Skin of body (tissue), 2 donors: ENCODE measurements around the gene TTC9. TPM values are rescaled to one million over a fixed set of nuclear protein-coding genes. Genes with fewer than 3 reads are reported as not detected.
A peak's percentile ranks its signal among the peaks of the same experiment; 100 is the strongest.

Experiments
- DNase-seq: peaks from one replicate; lab custom pipeline; 2025; lab: John Stamatoyannopoulos, UW
- total RNA-seq: library from RNA; depleted of rRNA; stranded (reverse); fragments of >200 nt; gene quantifications from one replicate; pipeline ENCODE4 v1.2.3, GENCODE V29; 2014

The TTC9 gene
- total RNA-seq, 1 donor from 2014 or later: 2.3 TPM

DNA sequence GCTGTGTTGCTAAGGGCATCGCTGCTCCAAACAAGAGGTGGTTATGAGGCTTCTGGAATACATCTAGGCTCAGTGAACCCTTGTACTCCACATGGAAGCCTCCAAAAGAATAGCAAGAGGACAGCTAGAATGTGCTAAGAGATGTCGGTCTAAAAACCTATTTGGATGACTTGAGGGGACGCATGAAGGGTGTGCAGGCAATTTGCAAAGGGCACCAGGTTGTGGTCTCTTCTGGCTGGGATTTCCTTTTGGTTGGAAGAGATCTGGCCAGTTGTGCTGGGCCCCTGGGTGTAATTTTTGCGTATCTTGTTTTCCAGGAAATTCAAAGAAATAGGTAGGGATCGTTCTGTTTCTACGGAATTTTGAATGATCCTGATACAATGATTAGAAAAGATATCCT is 4.2 kb downstream of the TTC9 start:
- DNase-seq: no peak

DNA sequence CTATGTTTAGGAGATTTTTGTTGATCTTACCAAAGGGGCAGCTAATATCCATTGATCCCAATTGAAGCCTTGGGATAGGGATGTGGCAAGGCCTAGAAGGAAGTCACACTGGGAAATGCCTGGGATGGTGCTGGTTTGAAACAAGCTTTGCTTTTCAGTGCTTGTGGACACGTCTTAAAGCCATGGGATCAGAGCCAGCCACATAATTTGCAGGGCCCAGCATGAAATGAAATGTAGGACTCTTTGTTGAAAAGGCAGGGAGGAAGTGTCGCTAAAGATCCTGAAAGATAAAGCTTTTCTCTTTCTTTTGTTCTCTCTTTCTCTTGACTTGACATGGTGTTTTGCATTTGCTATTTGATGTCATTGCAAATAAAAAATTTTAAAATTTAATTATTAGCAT is 5.0 kb downstream of the TTC9 start:
- no peak for DNase-seq

DNA sequence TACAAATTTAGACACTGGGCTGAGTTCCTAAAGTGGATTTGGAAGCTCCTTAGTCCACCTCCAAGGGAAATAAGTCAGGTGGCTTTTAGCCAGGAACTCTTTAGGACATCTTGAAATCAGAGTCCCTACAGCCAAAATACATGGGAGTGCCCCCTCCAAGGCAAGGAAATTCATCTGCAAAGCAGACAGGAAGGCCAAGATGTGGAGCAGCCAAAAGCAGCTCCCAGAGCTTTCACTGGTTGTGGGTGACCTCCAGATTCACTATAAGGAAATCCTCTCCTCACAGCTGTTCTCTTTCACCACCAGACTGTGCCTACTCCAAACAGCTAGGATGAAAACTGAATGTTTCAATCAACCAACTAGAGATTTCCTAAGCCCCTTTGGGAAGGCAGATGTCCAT is 6.6 kb downstream of the TTC9 start:
- DNase-seq: no peak

DNA sequence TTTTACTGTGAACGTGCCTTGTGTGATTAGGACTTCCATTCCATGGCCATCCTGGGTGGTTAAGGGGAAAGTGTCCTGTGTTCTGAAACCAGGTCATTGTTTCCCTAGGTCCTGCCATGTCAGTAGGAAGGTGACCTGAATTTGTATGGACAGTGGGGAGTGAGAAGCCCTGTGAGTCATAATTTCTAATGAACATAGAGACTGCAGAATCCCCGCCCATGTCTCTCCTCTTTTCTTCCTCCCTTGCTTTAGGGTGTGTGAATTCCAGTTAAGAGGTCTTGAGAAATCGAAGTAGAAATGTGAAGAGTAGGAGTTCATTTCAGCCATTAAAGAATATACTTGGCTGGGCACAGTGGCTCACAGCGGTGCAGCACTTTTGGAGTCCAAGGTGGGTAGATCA is 8.1 kb downstream of the TTC9 start:
- no peak for DNase-seq

DNA sequence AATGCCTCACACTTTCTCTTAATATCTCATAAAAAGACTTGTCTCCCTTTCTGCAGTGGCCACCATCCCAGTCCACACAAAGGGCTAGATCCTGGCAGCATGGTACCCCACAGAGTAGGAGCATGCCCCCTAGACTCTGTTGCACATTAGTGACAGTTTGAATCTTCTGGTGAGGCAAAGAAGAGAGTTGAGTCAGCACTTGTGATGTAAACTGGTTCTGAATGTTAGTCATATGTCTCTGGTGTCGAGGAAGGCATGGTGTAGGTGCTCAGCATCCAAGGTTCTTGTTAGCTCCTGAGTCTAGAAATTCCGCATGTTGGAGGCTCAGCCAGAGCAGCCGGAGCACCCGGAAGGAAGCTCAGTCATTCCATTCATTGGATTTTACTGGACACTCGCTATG is 9.8 kb downstream of the TTC9 start:
- no peak for DNase-seq

DNA sequence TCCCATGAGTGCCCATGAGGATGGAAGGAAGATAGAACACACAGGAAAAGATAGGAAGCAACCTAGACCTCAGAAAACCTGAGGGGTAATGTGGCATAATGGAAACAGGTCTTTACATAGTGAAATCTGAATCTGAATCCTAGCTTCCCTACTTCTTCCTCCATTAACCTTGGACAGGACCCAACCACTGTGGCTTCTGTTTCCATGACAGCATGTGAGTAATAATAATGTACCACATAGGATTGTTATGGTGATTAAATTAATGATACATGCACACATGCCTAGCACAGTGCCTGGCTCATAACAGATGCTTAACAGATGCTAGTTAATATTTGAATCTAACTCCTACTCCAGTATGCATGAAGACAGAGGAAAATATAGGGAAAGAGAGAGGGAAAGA is 11.2 kb downstream of the TTC9 start:
- DNase-seq: no peak

DNA sequence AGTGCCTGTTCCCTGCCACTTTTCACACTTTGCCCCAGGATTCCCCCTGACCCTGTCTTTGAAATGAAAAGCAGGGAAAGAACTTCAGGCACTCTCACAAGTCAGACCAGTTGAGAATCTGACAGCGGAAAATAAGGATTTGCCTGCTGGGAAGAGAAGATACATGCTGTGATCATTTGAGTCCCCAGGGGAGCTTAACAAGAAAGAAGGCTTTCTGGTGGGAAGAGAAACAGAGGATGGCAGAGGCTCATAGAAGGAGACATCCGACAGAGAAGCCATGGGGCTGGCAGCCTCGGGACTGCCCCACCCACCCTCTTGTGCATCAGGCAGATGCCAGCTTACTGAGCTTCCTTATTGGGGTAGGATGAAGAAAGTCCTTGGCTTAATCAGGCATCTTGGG is 11.9 kb downstream of the TTC9 start:
- no peak for DNase-seq

DNA sequence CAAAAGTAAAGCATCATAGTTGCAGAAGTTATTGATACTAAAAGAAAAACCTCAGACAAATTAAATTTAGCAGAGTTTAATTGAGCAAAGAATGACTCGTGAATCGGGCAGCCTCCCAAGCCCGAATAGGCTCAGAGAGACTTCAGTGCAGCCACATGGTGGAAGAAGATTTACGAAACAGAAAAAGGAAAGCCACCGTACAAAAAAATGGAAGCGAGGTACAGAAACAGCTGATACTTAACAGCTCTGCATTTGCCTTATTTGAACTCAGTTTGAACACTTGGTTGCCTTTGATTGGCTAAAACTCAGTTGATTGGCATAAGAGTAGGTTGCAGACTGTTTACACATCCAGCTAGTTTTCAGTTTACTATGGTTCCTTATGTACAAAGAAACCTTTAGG is 12.9 kb downstream of the TTC9 start:
- no peak for DNase-seq

DNA sequence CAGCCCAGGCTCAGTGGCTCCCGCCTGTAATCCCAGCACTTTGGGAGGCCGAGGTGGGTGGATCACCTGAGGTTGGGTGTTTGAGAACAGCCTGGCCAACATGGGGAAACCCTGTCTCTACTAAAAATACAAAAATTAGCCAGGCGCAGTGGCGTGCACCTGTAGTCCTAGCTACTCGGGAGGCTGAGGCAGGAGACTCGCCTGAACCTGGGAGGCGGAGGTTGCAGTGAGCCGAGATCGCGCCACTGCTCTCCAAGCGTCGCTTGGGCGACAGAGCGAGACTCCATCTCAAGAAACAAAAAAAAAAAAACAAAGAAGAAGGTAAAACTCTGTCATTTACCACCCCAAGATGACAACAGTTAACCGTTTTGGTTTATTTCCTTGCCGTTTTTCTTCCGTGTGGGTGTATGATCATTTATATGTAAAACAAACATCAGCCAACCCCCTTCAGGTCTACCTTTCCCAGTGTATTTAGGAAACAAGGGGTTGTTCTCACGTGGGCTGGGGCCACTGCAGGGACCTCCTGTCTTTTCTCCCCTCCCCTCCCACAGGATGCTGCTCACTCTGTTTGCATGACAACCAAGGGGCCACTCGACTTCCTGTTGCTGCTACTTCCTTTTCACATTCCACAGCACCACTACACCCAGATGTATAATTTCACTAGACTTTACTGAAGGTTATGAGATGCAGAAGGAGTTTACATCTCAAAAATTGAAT is 13.6 kb downstream of the TTC9 start:
- no peak for DNase-seq

DNA sequence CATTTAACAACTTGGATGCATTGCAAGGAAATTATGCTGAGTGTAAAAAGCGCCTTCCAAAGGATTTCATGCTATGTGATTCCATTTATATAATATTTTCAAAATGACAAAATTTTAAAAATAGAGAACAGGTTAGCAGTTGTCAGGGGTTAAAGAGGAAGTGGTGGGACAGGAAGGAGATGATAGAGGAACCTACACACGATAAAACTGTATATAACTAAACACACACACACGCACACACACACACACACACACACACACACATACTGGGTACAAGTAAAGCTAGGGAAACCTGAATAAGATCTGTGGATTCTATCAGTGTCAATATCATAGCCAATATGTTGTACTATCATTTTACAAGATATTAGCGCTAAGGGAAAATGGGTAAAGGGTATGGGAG is 17.2 kb downstream of the TTC9 start:
- no peak for DNase-seq

DNA sequence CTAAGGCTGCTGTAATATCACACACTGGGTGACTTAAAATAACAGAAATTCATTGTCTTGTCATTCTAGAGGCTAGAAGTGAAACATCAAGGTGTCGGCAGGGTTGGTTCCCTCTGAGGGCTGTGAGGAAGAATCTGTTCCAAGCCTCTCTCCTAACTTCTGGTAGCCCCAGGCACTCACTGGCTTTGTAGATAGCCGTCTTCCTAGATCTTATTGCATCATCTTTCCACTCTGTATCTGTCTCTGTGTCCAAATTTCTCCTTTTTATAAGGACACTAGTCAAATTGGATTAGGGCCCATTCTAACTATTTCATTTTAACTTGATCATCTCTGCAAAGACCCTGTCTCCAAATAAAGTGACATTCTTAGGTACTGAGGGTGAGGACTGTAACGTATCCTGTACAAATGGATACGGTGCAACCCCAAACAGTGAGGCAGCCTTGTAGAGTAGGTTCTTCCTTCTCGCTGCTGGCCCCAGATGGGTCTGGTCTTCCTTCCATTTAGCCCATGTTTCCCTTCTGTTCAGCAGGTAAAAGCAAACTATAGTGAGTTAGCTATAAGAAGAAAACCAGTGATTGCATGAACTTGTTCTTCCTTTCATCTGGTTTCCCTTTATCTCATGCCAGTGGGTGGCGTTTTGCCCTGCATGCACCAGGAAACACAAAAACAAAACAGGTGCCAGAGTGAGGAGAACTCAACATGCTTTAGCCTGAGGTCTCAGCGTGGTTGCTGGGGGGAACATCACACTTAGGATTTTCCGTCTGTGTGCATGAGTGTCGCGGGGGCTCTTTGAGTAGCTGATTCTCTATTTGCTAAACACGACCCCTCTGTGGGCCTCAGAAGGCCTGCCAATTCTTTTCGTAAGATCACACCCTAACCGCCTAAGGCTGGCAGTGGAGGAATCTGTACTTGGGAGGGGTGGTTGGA is 19.5 kb downstream of the TTC9 start:
- DNase-seq: peak; percentile 26

DNA sequence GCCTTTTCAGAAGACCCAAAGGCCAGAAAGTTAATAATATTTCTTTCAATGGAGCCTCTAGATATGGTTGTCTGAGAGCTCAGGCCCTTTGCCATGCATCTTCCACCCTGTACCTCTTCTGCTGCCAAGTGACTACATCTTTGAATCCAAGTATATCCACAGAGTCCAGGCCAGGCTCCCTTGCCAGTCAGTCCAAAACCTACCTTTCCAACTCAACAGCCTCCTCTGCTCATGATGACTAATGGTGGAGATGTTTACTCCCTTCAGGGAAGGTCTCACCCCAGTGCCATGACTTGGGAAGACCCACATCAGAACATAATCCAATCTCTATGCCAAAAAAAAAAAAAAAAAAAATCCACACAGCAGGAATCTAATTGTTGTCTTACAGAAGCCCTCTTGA is 20.4 kb downstream of the TTC9 start:
- no peak for DNase-seq

DNA sequence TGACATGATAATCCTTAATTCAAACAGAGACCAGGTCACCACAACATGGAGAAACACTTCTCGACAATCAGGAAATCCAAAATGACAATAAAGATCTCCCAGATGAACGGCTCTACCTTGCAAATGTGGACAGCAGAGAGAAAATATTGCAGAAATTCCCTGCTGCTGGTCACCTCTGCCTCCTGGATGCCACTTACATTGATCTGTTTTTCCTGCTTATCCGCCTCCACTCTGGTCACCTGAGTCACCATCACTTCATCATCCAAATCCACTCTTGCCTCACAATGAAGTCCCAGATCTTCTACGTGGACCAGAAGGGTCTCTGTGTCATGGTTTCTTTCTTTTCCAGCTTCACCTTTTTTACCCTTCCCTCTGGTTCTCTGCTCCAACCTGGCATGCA is 21.1 kb downstream of the TTC9 start:
- DNase-seq: no peak

DNA sequence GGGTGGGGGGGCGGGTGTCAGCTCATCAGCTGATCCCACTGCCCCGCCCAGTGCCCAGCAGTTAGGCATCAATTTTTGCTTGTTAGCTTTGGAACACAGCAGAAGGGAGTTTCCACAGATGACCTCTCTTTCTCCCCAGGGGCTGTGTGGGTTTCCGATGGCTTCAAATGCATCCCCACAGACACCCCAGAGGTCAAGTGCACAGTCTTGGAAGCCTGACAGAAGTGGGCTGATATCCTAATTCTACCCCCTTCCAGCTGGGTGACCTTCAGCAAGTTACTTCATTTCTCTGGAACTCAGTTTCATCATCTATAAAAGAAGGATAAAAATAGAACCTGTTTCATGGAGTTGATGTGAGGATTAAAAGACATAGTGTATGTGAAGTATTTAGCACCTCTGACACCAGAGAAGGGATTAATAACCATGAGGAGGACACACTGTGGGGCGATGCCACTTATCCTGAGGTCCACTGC is 22.0 kb downstream of the TTC9 start:
- no peak for DNase-seq

DNA sequence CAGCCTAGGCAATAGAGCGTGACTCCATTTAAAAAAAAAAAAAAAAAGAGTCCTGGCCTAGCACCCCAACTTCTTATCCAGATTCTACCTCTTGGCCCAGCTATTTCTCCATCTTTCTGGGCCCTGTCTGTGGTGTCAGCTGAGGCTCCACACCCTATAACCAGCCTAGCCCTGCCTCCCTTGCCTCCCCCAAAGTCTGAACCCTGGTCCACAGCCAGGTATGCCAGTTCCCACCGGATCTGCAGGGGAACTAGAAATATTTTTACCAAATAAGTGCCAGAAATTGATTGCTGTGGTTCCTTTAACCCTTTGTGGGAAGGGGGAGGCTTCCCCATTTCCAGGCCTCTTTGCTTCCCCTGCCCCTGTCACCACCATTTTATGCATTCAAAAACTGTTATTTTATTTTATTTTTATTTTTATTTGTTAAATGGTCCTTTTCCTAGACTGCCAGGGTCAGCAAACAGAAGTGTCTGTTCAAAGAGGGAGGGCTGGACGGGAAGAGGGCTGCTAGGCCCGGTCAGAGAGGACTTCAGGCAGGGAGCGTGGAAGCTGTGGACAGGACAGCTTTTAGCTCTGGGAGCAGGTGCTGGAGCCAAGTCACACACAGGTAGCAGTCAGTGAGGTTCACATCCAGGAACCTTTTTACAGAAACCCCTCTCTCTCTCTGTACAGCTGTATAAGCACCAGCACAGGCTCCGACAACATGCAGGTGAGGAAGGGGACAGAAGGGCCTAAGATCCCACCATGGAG is 23.2 kb downstream of the TTC9 start:
- DNase-seq: no peak

DNA sequence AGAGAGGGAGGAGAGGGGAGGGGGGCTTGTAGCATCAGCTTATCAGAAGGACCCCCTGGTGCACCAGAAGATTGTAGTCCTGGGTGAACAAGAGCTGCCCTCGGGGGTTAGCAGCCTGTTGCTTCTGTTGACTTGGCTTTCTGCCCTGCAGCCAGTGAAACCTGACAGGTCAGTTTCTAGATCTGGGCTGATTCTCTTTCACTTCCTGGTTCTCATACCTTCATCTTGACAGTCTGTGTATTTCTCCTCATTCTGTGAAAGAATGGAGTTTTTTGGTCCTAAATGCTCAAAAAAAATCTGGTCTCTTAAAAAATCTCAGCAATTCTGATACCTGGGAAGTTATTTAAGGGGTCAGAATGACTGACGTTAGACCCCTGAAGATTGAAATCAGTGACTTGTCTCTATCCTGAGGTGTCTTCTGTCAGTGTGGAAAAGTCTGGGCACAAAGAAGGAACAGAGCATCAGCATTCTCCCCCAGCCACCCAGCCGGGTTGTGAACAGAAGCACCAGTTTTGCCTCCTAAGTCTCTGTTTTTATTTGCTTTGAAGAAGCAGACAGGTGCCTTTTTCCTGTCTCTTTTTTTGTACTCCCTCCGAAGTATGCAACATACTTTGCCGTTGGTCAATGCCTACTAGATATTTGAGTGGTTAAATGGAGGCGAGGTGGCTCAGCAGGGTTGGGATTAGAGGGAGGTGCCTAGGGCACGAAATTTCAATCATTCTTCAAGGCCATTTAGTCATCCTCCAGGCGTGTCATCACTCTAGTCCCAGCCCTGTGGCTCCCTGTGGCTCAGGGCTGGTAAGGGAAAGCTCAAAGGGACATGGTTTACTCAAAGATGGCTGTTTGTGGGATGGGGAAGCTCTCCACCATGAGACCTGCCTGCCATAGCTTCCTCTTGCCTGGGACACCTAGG is 24.0 kb downstream of the TTC9 start:
- no peak for DNase-seq

DNA sequence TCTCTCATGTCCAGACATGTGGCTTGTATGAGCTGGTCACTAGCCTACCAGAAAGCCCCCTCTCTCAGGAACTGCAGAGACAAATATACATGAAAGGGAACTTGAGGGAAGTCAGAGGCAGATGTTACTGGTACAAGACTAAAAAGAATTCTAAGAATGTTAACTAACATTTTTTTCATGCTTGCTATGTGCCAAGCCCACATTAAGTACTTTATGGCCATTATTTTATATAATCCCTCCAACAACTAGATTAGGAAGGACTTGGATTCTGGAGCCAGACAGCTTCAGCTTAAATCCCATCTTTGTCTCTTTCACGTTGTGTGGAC is 24.6 kb downstream of the TTC9 start:
- no peak for DNase-seq

DNA sequence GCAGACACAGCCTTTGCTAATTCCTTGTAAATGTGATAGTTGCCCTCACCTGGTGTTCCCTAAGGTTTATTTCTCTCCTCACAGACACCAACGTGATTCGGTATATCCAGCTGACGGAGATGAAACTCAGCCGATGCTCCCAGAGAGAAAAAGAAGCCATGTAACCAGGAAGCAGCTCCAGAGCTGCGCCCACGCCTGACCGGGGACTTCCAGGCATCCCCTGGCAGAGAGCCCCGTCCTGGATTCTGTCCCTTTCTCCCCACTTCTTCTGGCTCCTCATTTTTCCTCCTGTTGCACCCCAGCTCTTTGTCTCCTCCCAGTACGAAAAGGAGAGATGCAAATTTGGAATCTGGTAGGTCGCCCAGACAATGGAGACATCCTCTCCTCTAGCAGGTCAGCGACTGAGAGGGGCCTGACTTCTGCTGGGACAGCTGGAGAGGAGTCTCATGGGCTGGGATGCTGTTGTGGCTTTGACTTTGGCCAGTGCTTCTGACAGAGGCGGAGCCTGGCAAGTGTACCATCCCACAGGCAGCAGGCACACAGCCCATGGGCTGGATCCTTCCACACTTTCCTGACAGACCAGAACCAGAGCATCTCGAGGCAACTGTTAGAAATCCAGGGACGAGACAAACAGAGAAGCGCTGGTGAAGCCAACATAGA is 29.4 kb downstream of the TTC9 start:
- no peak for DNase-seq

DNA sequence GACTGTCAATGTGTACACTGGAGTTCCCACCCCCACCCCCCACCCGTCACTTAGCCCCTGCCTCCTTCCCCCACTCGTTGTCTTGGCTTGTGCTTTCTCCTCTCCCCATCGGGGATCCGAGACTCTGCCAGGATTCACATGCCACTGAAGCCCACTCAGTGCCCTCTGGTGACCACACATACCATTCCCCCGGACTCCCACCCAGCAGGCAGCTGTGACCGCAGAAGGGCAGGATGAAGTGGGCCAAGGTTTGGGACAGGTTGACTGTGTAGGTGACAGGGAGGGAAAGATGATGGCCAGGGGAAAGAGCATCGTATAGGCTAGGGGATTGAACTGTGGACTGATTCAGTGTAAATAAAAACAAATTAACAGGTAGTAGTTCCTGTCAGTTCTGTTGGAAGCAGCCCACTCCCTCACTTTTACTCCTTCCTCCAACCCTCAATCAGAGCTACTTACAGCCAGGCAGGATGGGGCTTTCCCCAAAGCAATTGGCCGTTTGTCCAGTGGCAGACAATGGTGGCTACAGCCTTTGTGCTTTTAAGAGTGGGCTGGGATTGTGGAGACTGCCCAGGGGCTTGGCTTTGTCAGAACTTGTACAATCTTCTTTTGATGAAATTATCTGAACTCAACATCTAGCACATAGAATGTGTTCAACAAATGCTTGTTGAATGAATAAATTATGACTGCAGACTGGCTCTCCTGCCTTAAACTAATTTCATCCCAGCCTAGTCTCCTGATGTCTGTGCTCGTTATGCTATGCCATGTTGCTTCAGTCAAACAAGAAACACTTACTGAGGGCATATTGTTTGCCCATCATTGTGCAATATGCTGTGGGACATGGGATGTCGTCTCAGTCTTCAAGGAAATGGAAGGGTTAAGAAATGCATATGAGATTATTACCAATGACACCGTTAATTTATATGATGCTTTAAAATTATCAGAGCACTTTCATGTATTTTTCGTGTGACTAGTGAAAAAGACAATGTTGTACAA is 30.2 kb downstream of the TTC9 start:
- no peak for DNase-seq
